ENCODE results near the gene HOXD3.

HOXD3 gene

GRCh38 chr2:176135035-176135440 is 22.1 kb upstream of the HOXD3 start:
- no peak overlapping the region for H3K4me2 ChIP-seq (ENCODE audit: insufficient read depth, low read length)
- no peaks in the 10 kb centered on the region for H4K20me1 ChIP-seq (ENCODE audit: insufficient read depth, low read length)
- H2AFZ ChIP-seq (ENCODE audit: low read depth, low read length), result no peak overlapping the region
- no peak overlapping the region for H3K4me3 ChIP-seq (ENCODE audit: low read depth in 1 of 2, low read length in 2 of 2)
- DNase-seq, result no peak
- H3K9me3 ChIP-seq (ENCODE audit: insufficient read depth, low read length, severe bottlenecking), result no peaks in the 10 kb centered on the region
- ATAC-seq (ENCODE audit: insufficient read depth, low read depth), result no peak
- H3K27me3 ChIP-seq (ENCODE audit: insufficient read depth, low read length, poor library complexity), result peaks cover 10% of the 10 kb centered on the region
- no peak overlapping the region for H3K27ac ChIP-seq (ENCODE audit: low read length)
- peaks cover under 1% of the 10 kb centered on the region for H3K4me1 ChIP-seq (ENCODE audit: insufficient read depth, low read length)
- H3K36me3 ChIP-seq (ENCODE audit: insufficient read depth, low read length), result no peaks in the 10 kb centered on the region
- no peak for TF ChIP-seq EZH2 (IDR thresholded peaks at IDR 0.05; ENCODE audit: borderline replicate concordance, low read depth, low read length, severe bottlenecking)
- TF ChIP-seq CTCF (IDR thresholded peaks at IDR 0.05; ENCODE audit: borderline replicate concordance, extremely low read depth, low read length, poor library complexity, severe bottlenecking), result no peak
- no peak overlapping the region for H3K9ac ChIP-seq (ENCODE audit: low read depth, low read length)
- no peaks in the 10 kb centered on the region for H3K79me2 ChIP-seq (ENCODE audit: insufficient read depth, low read length)

- Histone ChIP-seq H3K9ac (ENCODE audit: low read depth, low read length) (no peak overlapping the region), H2AFZ (ENCODE audit: low read depth, low read length) (no peak overlapping the region), H3K36me3 (ENCODE audit: insufficient read depth, low read length) (no peaks in the 10 kb centered on the region), H3K79me2 (ENCODE audit: insufficient read depth, low read length) (no peaks in the 10 kb centered on the region), H3K4me1 (ENCODE audit: insufficient read depth, low read length) (peaks cover 12% of the 10 kb centered on the region), H3K4me3 (ENCODE audit: low read depth in 1 of 2, low read length in 2 of 2) (no peak overlapping the region), H3K27me3 (ENCODE audit: insufficient read depth, low read length, poor library complexity) (peaks cover 7% of the 10 kb centered on the region), H3K9me3 (ENCODE audit: insufficient read depth, low read length, severe bottlenecking) (no peaks in the 10 kb centered on the region), H3K27ac (ENCODE audit: low read length) (no peak overlapping the region), H3K4me2 (ENCODE audit: insufficient read depth, low read length) (no peak overlapping the region), H4K20me1 (ENCODE audit: insufficient read depth, low read length) (no peaks in the 10 kb centered on the region)
- DNase-seq (no peak), ATAC-seq (ENCODE audit: insufficient read depth, low read depth) (no peak)
- TF ChIP-seq EZH2 (IDR thresholded peaks at IDR 0.05; ENCODE audit: borderline replicate concordance, low read depth, low read length, severe bottlenecking) (no peak), CTCF (IDR thresholded peaks at IDR 0.05; ENCODE audit: borderline replicate concordance, extremely low read depth, low read length, poor library complexity, severe bottlenecking) (no peak)
These were observed 20.5 kb upstream of the HOXD3 start for GRCh38 chr2:176136374-176137251.

- TF ChIP-seq CTCF (IDR thresholded peaks at IDR 0.05; ENCODE audit: borderline replicate concordance, extremely low read depth, low read length, poor library complexity, severe bottlenecking) (no peak), EZH2 (IDR thresholded peaks at IDR 0.05; ENCODE audit: borderline replicate concordance, low read depth, low read length, severe bottlenecking) (no peak)
- Histone ChIP-seq H3K27me3 (ENCODE audit: insufficient read depth, low read length, poor library complexity) (peaks cover 6% of the 10 kb centered on the region), H3K36me3 (ENCODE audit: insufficient read depth, low read length) (no peaks in the 10 kb centered on the region), H4K20me1 (ENCODE audit: insufficient read depth, low read length) (no peaks in the 10 kb centered on the region), H3K4me2 (ENCODE audit: insufficient read depth, low read length) (no peak overlapping the region), H3K9me3 (ENCODE audit: insufficient read depth, low read length, severe bottlenecking) (no peaks in the 10 kb centered on the region), H3K79me2 (ENCODE audit: insufficient read depth, low read length) (no peaks in the 10 kb centered on the region), H3K9ac (ENCODE audit: low read depth, low read length) (no peak overlapping the region), H3K27ac (ENCODE audit: low read length) (no peak overlapping the region), H2AFZ (ENCODE audit: low read depth, low read length) (no peak overlapping the region), H3K4me3 (ENCODE audit: low read depth in 1 of 2, low read length in 2 of 2) (no peak overlapping the region), H3K4me1 (ENCODE audit: insufficient read depth, low read length) (peaks cover 12% of the 10 kb centered on the region)
- no peak for ATAC-seq (ENCODE audit: insufficient read depth, low read depth)
- no peak for DNase-seq
These were observed 19.9 kb upstream of the HOXD3 start for GRCh38 chr2:176137252-176137580.
